MCF 10A (cell line): Measurements from ENCODE around the gene DPPA3. TPM values are rescaled to one million over a fixed set of nuclear protein-coding genes. Genes with fewer than 3 reads are reported as not detected.
A peak's percentile ranks its signal among the peaks of the same experiment; 100 is the strongest.
"Not testable (repeated sequence)": the region's sequence is repeated elsewhere in the genome, so short reads cannot be mapped to it uniquely, and the experiment has no call there.

Experiments
- BruUV-seq: library from RNA; stranded (reverse); fragments of 400-500 nt; replicated peaks from 2 replicates; lab custom pipeline; 2021; lab: Mats Ljungman, UMichigan
- CTCF ChIA-PET: fragments of 300-600 bp; sonication (Branson Sonifier 250); formaldehyde crosslinking; extraction: SDS; loops from one replicate; lab custom pipeline; 2021; ENCODE audit warnings: antibody characterized with exemption, inconsistent platforms; lab: Yijun Ruan, JAX
- POLR2A ChIA-PET: fragments of 300-600, 350-650 bp; sonication (Branson Sonifier 250); formaldehyde crosslinking; extraction: SDS; loops from one replicate; lab custom pipeline; 2020; ENCODE audit warnings: antibody characterized with exemption, inconsistent platforms; lab: Yijun Ruan, JAX
- DNase-seq: peaks from one replicate; pipeline ENCODE4 v3.0.0-alpha.2; 2018; ENCODE audit not compliant: unreplicated experiment
- H3K27ac Mint-ChIP-seq: one replicate; pipeline ENCODE4 v1.8.0; 2022; ENCODE audit warnings: mild to moderate bottlenecking, low read depth, mixed read lengths; ENCODE audit not compliant: unreplicated experiment
- H3K27me3 Mint-ChIP-seq: one replicate; pipeline ENCODE4 v1.8.0; 2022; ENCODE audit warnings: mixed read lengths; ENCODE audit not compliant: insufficient read depth, unreplicated experiment
- H3K36me3 Mint-ChIP-seq: one replicate; pipeline ENCODE4 v1.8.0; 2022; ENCODE audit warnings: mild to moderate bottlenecking, moderate library complexity, mixed read lengths; ENCODE audit not compliant: insufficient read depth, unreplicated experiment
- H3K4me1 Mint-ChIP-seq: one replicate; pipeline ENCODE4 v1.8.0; 2022; ENCODE audit warnings: mixed read lengths; ENCODE audit not compliant: insufficient read depth, unreplicated experiment
- H3K4me3 Mint-ChIP-seq: one replicate; pipeline ENCODE4 v1.8.0; 2022; ENCODE audit warnings: mild to moderate bottlenecking, moderate library complexity, mixed read lengths; ENCODE audit not compliant: unreplicated experiment
- H3K9me3 Mint-ChIP-seq: one replicate; pipeline ENCODE4 v1.8.0; 2022; ENCODE audit warnings: mixed read lengths; ENCODE audit not compliant: unreplicated experiment
- CTCF ChIP-seq: fragments of 200-600 bp; IDR thresholded peaks from one replicate; pipeline ENCODE4 v1.8.0; 2022; ENCODE audit warnings: antibody characterized with exemption, mild to moderate bottlenecking; ENCODE audit not compliant: unreplicated experiment
- intact Hi-C: fragments of 100-400 bp; cut with micrococcal nuclease; formaldehyde crosslinking; loops from 2 replicates; pipeline ENCODE4 v1.14.1; 2022
- total RNA-seq: library from RNA; stranded (reverse); gene quantifications from 2 replicates; pipeline ENCODE4 v1.2.3, GENCODE V29; 2022

The DPPA3 gene
- total RNA-seq, 1 experiment from 2014 or later, result not detected

- H3K9me3 Mint-ChIP-seq, result no peaks in the 10 kb centered on the region
- TF ChIP-seq CTCF, result no peak
- POLR2A ChIA-PET, result no interaction called here
Measured at GRCh38 chr12:7668171-7668570, 43.1 kb upstream of the DPPA3 start.

GRCh38 chr12:7675455-7675854, 35.8 kb upstream of the DPPA3 start:
- DNase-seq, H3K36me3 Mint-ChIP-seq, H3K9me3 Mint-ChIP-seq, BruUV-seq, H3K4me1 Mint-ChIP-seq, H3K27ac Mint-ChIP-seq, H3K27me3 Mint-ChIP-seq, H3K4me3 Mint-ChIP-seq, intact Hi-C loops: not testable (repeated sequence)
- ChIA-PET POLR2A (interaction anchor here (0.6 kb wide), 1 partner anchor 216 kb away, joined by 3 read pairs; no protein-coding TSS in a partner anchor), CTCF (interaction anchor here (0.6 to 7.4 kb wide), 4 partner anchors 11 to 397 kb away, joined by 3 to 86 read pairs (median 6); no protein-coding TSS in a partner anchor)

More at GRCh38 chr12:7668171-7668570, 43.1 kb upstream of the DPPA3 start:
- no peak overlapping the region for H3K4me3 Mint-ChIP-seq
- no peaks in the 10 kb centered on the region for H3K27me3 Mint-ChIP-seq
- H3K27ac Mint-ChIP-seq, result no peak overlapping the region
- DNase-seq, result no peak
- intact Hi-C loops, result no loop called here
- H3K4me1 Mint-ChIP-seq, result no peaks in the 10 kb centered on the region
- no peaks in the 10 kb centered on the region for H3K36me3 Mint-ChIP-seq
- CTCF ChIA-PET, result interaction anchor here (0.6 to 1.0 kb wide), 4 partner anchors 18 to 138 kb away, joined by 3 to 4 read pairs (median 4); no protein-coding TSS in a partner anchor
- BruUV-seq, result no TSS peak

DNA sequence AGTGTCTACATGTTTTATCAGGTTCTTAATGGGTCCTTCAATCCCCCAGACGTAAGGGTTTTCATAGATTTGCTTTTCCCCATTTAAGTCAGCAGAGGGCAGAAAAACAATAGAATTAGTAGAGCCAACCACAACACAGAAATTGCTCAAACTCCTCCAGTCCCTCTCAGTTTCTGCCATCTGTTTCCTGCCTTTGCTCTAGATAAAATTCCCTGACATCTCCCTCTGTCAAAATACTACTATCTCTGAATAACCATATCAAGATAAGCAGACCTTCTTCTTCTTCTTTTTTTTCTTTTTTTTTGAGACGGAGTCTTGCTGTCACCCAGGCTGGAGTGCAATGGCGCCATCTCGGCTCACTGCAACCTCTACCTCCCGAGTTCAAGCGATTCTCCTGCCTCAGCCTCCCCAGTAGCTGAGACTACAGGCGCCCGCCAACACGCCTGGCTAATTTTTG, 33.8 kb upstream of the DPPA3 start:
- H3K27ac Mint-ChIP-seq, POLR2A ChIA-PET: not testable (repeated sequence)
- CTCF ChIA-PET, result interaction anchor here (0.9 to 7.4 kb wide), 7 partner anchors 9 to 130 kb away, joined by 3 to 86 read pairs (median 4); no protein-coding TSS in a partner anchor

DNA sequence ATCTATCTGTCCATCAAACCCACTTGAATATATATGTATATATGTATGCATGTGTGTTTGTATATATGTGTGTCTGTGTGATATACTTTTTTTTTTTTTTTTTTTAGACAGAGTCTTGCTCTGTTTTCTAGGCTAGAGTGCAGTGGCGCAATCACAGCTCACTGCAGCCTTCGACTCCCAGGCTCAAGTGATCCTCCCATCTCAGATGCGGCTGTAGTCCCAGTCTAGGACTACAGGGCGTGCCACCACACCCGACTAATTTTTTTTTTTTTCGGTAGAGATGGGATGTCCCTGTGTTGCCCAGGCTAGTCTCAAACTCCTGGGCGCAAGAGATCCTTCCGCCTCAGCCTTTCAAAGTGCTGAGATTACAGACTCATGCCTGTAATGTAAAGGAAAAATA, 32.5 kb upstream of the DPPA3 start:
- no peak overlapping the region for H3K4me3 Mint-ChIP-seq
- ChIA-PET POLR2A (interaction anchor here (0.6 kb wide), 1 partner anchor 130 kb away, joined by 3 read pairs; no protein-coding TSS in a partner anchor), CTCF (interaction anchor here (0.6 to 7.4 kb wide), 5 partner anchors 39 to 346 kb away, joined by 3 to 86 read pairs (median 4); no protein-coding TSS in a partner anchor)
- TF ChIP-seq CTCF, result no peak
- H3K36me3 Mint-ChIP-seq, result no peaks in the 10 kb centered on the region
- no peaks in the 10 kb centered on the region for H3K27me3 Mint-ChIP-seq
- no TSS peak for BruUV-seq
- H3K9me3 Mint-ChIP-seq, result no peaks in the 10 kb centered on the region
- H3K4me1 Mint-ChIP-seq, result no peaks in the 10 kb centered on the region
- no peak overlapping the region for H3K27ac Mint-ChIP-seq
- intact Hi-C loops, result no loop called here
- peak; percentile 33 for DNase-seq

More for the DNA sequence above, 33.8 kb upstream of the DPPA3 start:
- intact Hi-C loops, result loop anchor here (1.0 kb wide), 1 partner anchor 130 kb away; no protein-coding TSS in a partner anchor
- peak; percentile 21 for TF ChIP-seq CTCF
- not testable (repeated sequence) for H3K9me3 Mint-ChIP-seq, BruUV-seq, H3K27me3 Mint-ChIP-seq, H3K4me3 Mint-ChIP-seq, H3K36me3 Mint-ChIP-seq, H3K4me1 Mint-ChIP-seq
- peak; percentile 54 for DNase-seq
